Liver (tissue), 3 donors: ENCODE data around the gene VIM.

Source experiments
- FOXA2 ChIP-seq: IDR thresholded peaks from 2 replicates; pipeline ENCODE4 v1.6.1; 2016; ENCODE audit warnings: antibody characterized with exemption
- GABPA ChIP-seq, 2 donors: IDR thresholded peaks in 1 of 2; conservative IDR thresholded peaks in 1 of 2; 2 replicates each; pipeline ENCODE4 v1.6.1; 2016; ENCODE audit warnings: antibody characterized with exemption in 2 of 2, mild to moderate bottlenecking in 1 of 2, moderate library complexity in 1 of 2
- HNF4A ChIP-seq, 2 donors: conservative IDR thresholded peaks; 2 replicates each; pipeline ENCODE4 v1.6.1; 2016; ENCODE audit warnings: antibody characterized with exemption in 2 of 2, mild to moderate bottlenecking in 2 of 2
- JUND ChIP-seq, 2 donors: IDR thresholded peaks; 2 replicates each; pipeline ENCODE4 v1.6.1; 2016; ENCODE audit warnings: antibody characterized with exemption in 2 of 2
- NR2F2 ChIP-seq: IDR thresholded peaks from 2 replicates; pipeline ENCODE4 v1.6.1; 2016; ENCODE audit warnings: antibody characterized with exemption
- RAD21 ChIP-seq, 2 donors: IDR thresholded peaks; 2 replicates each; pipeline ENCODE4 v1.6.1; 2016; ENCODE audit warnings: antibody characterized with exemption in 2 of 2, mild to moderate bottlenecking in 2 of 2
- RXRA ChIP-seq, 2 donors: IDR thresholded peaks; 2 replicates each; pipeline ENCODE4 v1.6.1; 2017 to 2018; ENCODE audit warnings: antibody characterized with exemption in 2 of 2, mild to moderate bottlenecking in 1 of 2
- SP1 ChIP-seq: IDR thresholded peaks from 2 replicates; pipeline ENCODE4 v1.6.1; 2018; ENCODE audit warnings: antibody characterized with exemption, mild to moderate bottlenecking
- TAF1 ChIP-seq: conservative IDR thresholded peaks from 2 replicates; pipeline ENCODE4 v1.6.1; 2016; ENCODE audit warnings: antibody characterized with exemption, mild to moderate bottlenecking
- ZBTB33 ChIP-seq: IDR thresholded peaks from 2 replicates; pipeline ENCODE4 v1.6.1; 2016; ENCODE audit warnings: antibody characterized with exemption
- TF ChIP-seq, protein P1 (sequence below): fragments of 150-350 bp; IDR thresholded peaks from 2 replicates; pipeline ENCODE4 v1.5.1; 2017; ENCODE audit warnings: improper control_type of control experiment, low read depth, low read length; ENCODE audit not compliant: missing input control
- TF ChIP-seq, protein P2 (sequence below): IDR thresholded peaks from 2 replicates; pipeline ENCODE4 v1.6.1; 2016; ENCODE audit warnings: antibody characterized with exemption, mild to moderate bottlenecking
- TF ChIP-seq, protein P3 (sequence below): IDR thresholded peaks from 2 replicates; pipeline ENCODE4 v1.6.1; 2016; ENCODE audit warnings: antibody characterized with exemption
- donor health status: healthy.
- donor health status: healthy.

DNA sequence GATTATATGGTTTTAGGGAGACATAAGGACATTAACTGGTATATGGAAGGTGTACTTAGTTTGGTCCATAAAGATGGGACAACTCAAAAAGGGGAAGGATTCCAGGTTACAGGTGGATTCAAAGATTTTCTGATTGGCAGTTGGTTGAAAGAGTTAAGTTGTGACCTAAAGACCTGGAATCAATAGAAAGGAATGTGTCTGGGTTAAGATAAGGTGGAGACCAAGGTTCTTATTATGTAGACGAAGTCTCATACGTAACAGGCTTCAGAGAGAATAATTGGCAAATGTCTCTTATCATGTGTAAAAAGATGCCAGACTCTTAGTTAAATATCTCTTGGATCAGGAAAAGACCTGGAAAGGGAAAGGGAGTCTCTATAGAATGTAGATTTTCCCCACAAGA is 25.5 kb upstream of the VIM start:
- TF ChIP-seq, protein P1, sequence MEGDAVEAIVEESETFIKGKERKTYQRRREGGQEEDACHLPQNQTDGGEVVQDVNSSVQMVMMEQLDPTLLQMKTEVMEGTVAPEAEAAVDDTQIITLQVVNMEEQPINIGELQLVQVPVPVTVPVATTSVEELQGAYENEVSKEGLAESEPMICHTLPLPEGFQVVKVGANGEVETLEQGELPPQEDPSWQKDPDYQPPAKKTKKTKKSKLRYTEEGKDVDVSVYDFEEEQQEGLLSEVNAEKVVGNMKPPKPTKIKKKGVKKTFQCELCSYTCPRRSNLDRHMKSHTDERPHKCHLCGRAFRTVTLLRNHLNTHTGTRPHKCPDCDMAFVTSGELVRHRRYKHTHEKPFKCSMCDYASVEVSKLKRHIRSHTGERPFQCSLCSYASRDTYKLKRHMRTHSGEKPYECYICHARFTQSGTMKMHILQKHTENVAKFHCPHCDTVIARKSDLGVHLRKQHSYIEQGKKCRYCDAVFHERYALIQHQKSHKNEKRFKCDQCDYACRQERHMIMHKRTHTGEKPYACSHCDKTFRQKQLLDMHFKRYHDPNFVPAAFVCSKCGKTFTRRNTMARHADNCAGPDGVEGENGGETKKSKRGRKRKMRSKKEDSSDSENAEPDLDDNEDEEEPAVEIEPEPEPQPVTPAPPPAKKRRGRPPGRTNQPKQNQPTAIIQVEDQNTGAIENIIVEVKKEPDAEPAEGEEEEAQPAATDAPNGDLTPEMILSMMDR = no peak
- TF ChIP-seq NR2F2 (no peak), SP1 (no peak), TAF1 (no peak), HNF4A (conservative IDR thresholded peaks at IDR 0.05) (no peak), RAD21 (IDR thresholded peaks at IDR 0.05) (no peak), JUND (IDR thresholded peaks at IDR 0.05) (no peak), ZBTB33 (no peak), FOXA2 (no peak), GABPA (IDR thresholded peaks at IDR 0.05 in 1 of 2, conservative IDR thresholded peaks at IDR 0.05 in 1 of 2) (no peak), RXRA (IDR thresholded peaks at IDR 0.05) (no peak)
- TF ChIP-seq, protein P2, sequence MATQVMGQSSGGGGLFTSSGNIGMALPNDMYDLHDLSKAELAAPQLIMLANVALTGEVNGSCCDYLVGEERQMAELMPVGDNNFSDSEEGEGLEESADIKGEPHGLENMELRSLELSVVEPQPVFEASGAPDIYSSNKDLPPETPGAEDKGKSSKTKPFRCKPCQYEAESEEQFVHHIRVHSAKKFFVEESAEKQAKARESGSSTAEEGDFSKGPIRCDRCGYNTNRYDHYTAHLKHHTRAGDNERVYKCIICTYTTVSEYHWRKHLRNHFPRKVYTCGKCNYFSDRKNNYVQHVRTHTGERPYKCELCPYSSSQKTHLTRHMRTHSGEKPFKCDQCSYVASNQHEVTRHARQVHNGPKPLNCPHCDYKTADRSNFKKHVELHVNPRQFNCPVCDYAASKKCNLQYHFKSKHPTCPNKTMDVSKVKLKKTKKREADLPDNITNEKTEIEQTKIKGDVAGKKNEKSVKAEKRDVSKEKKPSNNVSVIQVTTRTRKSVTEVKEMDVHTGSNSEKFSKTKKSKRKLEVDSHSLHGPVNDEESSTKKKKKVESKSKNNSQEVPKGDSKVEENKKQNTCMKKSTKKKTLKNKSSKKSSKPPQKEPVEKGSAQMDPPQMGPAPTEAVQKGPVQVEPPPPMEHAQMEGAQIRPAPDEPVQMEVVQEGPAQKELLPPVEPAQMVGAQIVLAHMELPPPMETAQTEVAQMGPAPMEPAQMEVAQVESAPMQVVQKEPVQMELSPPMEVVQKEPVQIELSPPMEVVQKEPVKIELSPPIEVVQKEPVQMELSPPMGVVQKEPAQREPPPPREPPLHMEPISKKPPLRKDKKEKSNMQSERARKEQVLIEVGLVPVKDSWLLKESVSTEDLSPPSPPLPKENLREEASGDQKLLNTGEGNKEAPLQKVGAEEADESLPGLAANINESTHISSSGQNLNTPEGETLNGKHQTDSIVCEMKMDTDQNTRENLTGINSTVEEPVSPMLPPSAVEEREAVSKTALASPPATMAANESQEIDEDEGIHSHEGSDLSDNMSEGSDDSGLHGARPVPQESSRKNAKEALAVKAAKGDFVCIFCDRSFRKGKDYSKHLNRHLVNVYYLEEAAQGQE = no peak
- TF ChIP-seq, protein P3, sequence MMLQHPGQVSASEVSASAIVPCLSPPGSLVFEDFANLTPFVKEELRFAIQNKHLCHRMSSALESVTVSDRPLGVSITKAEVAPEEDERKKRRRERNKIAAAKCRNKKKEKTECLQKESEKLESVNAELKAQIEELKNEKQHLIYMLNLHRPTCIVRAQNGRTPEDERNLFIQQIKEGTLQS = no peak
